DND-41 (cell line): ENCODE results near the gene MBOAT1.

Experiments
- CTCF ChIP-seq: IDR thresholded peaks from 2 replicates; pipeline ENCODE4 v1.5.1; 2012; ENCODE audit warnings: borderline replicate concordance, low read length, moderate library complexity, mild to moderate bottlenecking; ENCODE audit not compliant: poor library complexity, severe bottlenecking; ENCODE audit errors: extremely low read depth
- EZH2 ChIP-seq: IDR thresholded peaks from 3 replicates; pipeline ENCODE4 v1.6.1; 2012; ENCODE audit warnings: borderline replicate concordance, low read depth, mild to moderate bottlenecking, moderate library complexity, low read length, inconsistent platforms; ENCODE audit not compliant: severe bottlenecking

GRCh38 chr6:20213271-20213798 lies 1.1 kb upstream of the MBOAT1 start:
- TF ChIP-seq CTCF (no peak), EZH2 (no peak)
